ENCODE data around the gene LRGUK.
"Not testable (repeated sequence)": the region's sequence is repeated elsewhere in the genome, so short reads cannot be mapped to it uniquely, and the experiment has no call there.

LRGUK gene

DNA sequence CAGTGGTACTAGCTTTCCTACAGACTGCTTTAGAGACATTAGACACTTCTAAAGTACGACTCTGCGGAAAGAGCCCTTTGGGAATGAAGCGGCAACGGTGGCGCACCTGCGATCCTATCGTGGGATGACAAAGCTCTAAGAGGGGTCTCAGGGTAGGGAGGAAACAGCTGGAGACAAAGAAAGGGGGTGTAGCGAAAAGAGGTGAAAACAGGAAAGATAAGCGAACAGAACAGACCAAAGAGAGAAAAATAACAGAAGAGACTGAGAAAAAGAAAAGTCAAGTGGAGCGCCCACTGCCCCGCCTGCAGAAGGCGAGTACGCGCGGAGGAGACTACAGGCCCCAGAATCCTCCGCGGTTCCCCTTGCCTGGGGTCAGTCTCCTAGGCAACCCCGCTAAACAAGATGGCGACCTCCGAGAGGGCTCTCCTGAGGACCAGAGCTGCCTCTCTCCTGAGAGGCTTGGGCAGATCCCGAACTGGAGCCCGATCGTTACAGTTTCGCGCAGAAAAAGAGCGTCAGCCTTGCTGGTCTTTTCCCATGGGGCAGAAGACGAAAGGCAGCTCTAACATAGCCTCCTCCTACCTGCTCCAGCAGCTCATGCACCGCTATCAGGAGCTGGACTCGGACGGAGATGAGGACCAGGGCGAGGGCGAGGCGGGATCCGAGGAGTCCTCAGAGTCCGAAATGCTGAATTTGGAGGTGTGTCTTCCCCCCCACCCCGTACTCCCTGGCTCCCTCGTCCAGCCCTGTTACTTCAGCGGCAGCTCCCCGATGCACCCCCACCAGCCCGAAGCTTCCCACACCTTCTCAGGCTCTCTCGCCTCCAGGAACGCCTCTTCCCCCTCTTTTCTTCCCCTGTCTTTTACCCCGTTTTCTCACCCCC lies at the start of gene LRGUK:
Gene LRGUK (plus strand): TSS at position 375 of the 883 bp plus-strand sequence. CDS start 28 bp downstream, at position 403.
- TF ChIP-seq, protein P1, sequence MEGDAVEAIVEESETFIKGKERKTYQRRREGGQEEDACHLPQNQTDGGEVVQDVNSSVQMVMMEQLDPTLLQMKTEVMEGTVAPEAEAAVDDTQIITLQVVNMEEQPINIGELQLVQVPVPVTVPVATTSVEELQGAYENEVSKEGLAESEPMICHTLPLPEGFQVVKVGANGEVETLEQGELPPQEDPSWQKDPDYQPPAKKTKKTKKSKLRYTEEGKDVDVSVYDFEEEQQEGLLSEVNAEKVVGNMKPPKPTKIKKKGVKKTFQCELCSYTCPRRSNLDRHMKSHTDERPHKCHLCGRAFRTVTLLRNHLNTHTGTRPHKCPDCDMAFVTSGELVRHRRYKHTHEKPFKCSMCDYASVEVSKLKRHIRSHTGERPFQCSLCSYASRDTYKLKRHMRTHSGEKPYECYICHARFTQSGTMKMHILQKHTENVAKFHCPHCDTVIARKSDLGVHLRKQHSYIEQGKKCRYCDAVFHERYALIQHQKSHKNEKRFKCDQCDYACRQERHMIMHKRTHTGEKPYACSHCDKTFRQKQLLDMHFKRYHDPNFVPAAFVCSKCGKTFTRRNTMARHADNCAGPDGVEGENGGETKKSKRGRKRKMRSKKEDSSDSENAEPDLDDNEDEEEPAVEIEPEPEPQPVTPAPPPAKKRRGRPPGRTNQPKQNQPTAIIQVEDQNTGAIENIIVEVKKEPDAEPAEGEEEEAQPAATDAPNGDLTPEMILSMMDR (IDR thresholded peaks at IDR 0.05; ENCODE audit: insufficient read depth, low read length, missing control alignments) = no peak
- peak within 1 kb of the TSS; percentile 64 for H3K4me3 ChIP-seq (ENCODE audit: low read depth, low read length)

GRCh38 chr7:134077560-134077959 lies 49.6 kb upstream of the LRGUK start:
- H3K4me3 ChIP-seq (ENCODE audit: low read depth, low read length); CTCF ChIA-PET; DNase-seq (ENCODE audit: low read depth, low spot score); POLR2A ChIA-PET: not testable (repeated sequence)

More for the DNA sequence above, at the start of gene LRGUK:
- DNase-seq (ENCODE audit: low read depth, low spot score) = peak; percentile 17
- POLR2A ChIA-PET = no interaction called here
- CTCF ChIA-PET = interaction anchor here (0.9 to 3.3 kb wide), 7 partner anchors 9 to 230 kb away, joined by 3 to 26 read pairs (median 3); partner anchors contain the start of gene SLC35B4

- TF ChIP-seq, protein P1 (IDR thresholded peaks at IDR 0.05; ENCODE audit: insufficient read depth, low read length, missing control alignments) = no peak
- ChIA-PET POLR2A (no interaction called here), CTCF (no interaction called here)
Observed at GRCh38 chr7:134078991-134079390, 48.1 kb upstream of the LRGUK start.

GRCh38 chr7:134081695-134082094 lies 45.4 kb upstream of the LRGUK start:
- H3K4me3 ChIP-seq (ENCODE audit: low read depth, low read length) = no peak overlapping the region
- ChIA-PET POLR2A (interaction anchor here (0.6 kb wide), 1 partner anchor 181 kb away, joined by 6 read pairs; no protein-coding TSS in a partner anchor), CTCF (no interaction called here)
- no peak for DNase-seq (ENCODE audit: low read depth, low spot score)
- TF ChIP-seq, protein P1 (IDR thresholded peaks at IDR 0.05; ENCODE audit: insufficient read depth, low read length, missing control alignments) = no peak

More at GRCh38 chr7:134078991-134079390, 48.1 kb upstream of the LRGUK start:
- no peak for DNase-seq (ENCODE audit: low read depth, low spot score)
- H3K4me3 ChIP-seq (ENCODE audit: low read depth, low read length) = no peak overlapping the region

- CTCF ChIA-PET = no interaction called here
- POLR2A ChIA-PET = no interaction called here
- TF ChIP-seq, protein P1 (IDR thresholded peaks at IDR 0.05; ENCODE audit: insufficient read depth, low read length, missing control alignments) = no peak
- H3K4me3 ChIP-seq (ENCODE audit: low read depth, low read length) = no peak overlapping the region
- no peak for DNase-seq (ENCODE audit: low read depth, low spot score)
Observed at GRCh38 chr7:134083766-134084487, 43.2 kb upstream of the LRGUK start.

DNA sequence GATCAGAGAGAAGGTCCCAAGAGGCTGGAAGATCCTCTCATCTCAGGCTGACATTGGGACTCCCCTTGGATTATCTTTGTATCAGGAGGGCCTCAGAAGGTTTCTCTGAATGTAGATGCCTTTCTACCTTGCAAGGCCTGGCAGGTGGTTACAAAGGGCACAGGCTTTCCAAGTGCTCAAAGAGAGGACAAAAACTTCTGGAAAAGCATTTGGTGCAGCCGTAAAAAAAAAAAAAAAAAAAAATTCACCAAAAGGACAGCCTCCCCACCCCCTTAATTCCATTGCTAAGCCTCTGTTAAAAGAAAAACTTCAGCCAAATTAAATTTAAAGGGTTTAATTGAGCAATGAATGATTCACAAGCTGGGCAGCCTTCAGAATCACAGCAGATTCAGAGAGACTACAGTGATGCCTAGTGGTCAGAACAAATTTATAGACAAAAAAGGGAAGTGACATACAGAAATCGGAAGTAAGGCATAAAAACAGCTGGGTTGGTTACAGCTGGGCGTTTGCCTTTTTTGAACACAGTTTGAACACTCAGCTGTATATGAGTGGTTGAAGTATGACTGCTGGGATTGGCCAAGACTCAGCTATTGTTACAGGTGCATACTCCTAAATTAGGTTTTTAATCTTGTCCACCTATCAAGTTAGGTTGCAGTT lies 42.5 kb upstream of the LRGUK start:
- CTCF ChIA-PET = interaction anchor here (1.2 kb wide), 1 partner anchor 24 kb away, joined by 3 read pairs; no protein-coding TSS in a partner anchor
- no peak overlapping the region for H3K4me3 ChIP-seq (ENCODE audit: low read depth, low read length)
- POLR2A ChIA-PET = no interaction called here
- TF ChIP-seq, protein P1 (IDR thresholded peaks at IDR 0.05; ENCODE audit: insufficient read depth, low read length, missing control alignments) = no peak
- no peak for DNase-seq (ENCODE audit: low read depth, low spot score)
